IMR-90 (cell line): ENCODE measurements around the gene PADI1. TPM values are rescaled to one million over a fixed set of nuclear protein-coding genes. Genes with fewer than 3 reads are reported as not detected.

Experiments used
- ATAC-seq: fragments of 200-7000 bp; cut with Tn5 transposase; 2 replicates; pipeline ENCODE4 v1.9.1; 2020; ENCODE audit warnings: low read depth, mild to moderate bottlenecking, moderate library complexity
- BruUV-seq: library from RNA; stranded (reverse); fragments of 400-500 nt; replicated peaks from 2 replicates; lab custom pipeline; 2021; lab: Mats Ljungman, UMichigan
- CTCF ChIA-PET: fragments of 300-600 bp; formaldehyde crosslinking; extraction: SDS; loops from one replicate; lab custom pipeline; 2021; ENCODE audit warnings: antibody characterized with exemption; lab: Yijun Ruan, JAX
- POLR2A ChIA-PET: fragments of 300-600 bp; sonication (Branson Sonifier 250); formaldehyde crosslinking; loops from one replicate; lab custom pipeline; 2022; ENCODE audit warnings: antibody characterized with exemption; ENCODE audit not compliant: unreplicated experiment; lab: Charles Lee
- DNase-seq: peaks from one replicate; pipeline ENCODE4 v3.0.0; 2013
- H2AFZ ChIP-seq: replicated peaks from 2 replicates; pipeline ENCODE3; 2013; ENCODE audit warnings: low read length, mild to moderate bottlenecking; ENCODE audit not compliant: poor library complexity
- H2AK5ac ChIP-seq: 2 replicates; pipeline ENCODE4 v1.6.1; 2013; ENCODE audit warnings: low read depth, low read length, inconsistent platforms
- H2AK9ac ChIP-seq: replicated peaks from 2 replicates; pipeline ENCODE3; 2013; ENCODE audit warnings: mild to moderate bottlenecking, low read depth, low read length, moderate library complexity; ENCODE audit not compliant: poor library complexity
- H2BK120ac ChIP-seq: 2 replicates; pipeline ENCODE4 v1.6.1; 2013; ENCODE audit warnings: low read depth, low read length, inconsistent platforms
- H2BK15ac ChIP-seq: 3 replicates; pipeline ENCODE4 v1.6.1; 2013; ENCODE audit warnings: low read depth, low read length, inconsistent platforms
- H2BK20ac ChIP-seq: 2 replicates; pipeline ENCODE4 v1.6.1; 2013; ENCODE audit warnings: low read depth, mild to moderate bottlenecking, inconsistent platforms, low read length, moderate library complexity
- H2BK5ac ChIP-seq: 2 replicates; pipeline ENCODE4 v1.6.1; 2013; ENCODE audit warnings: mild to moderate bottlenecking, low read depth, low read length, inconsistent platforms; ENCODE audit not compliant: poor library complexity, severe bottlenecking
- H3K14ac ChIP-seq: replicated peaks from 2 replicates; pipeline ENCODE4 v1.6.1; 2013; ENCODE audit warnings: low read depth, low read length, inconsistent platforms
- H3K18ac ChIP-seq: 2 replicates; pipeline ENCODE4 v1.6.1; 2013; ENCODE audit warnings: low read depth, low read length, control low read depth
- H3K23ac ChIP-seq: 2 replicates; pipeline ENCODE4 v1.6.1; 2013; ENCODE audit warnings: low read depth, low read length, inconsistent platforms
- H3K27ac ChIP-seq: 2 replicates; pipeline ENCODE4 v1.5.1; 2013; ENCODE audit warnings: mild to moderate bottlenecking, control low read depth, low read length; ENCODE audit not compliant: insufficient read depth
- H3K27me3 ChIP-seq: 2 replicates; pipeline ENCODE4 v1.6.1; 2013; ENCODE audit warnings: low read length; ENCODE audit not compliant: control insufficient read depth, insufficient read depth
- H3K36me3 ChIP-seq: 2 replicates; pipeline ENCODE4 v1.6.1; 2013; ENCODE audit warnings: low read length, mixed read lengths; ENCODE audit not compliant: control insufficient read depth, insufficient read depth
- H3K4ac ChIP-seq: 2 replicates; pipeline ENCODE4 v1.6.1; 2013; ENCODE audit warnings: low read depth, low read length, inconsistent platforms
- H3K4me1 ChIP-seq: 2 replicates; pipeline ENCODE4 v1.6.1; 2013; ENCODE audit warnings: low read length, mixed read lengths; ENCODE audit not compliant: control insufficient read depth, insufficient read depth
- H3K4me2 ChIP-seq: 2 replicates; pipeline ENCODE4 v1.6.1; 2013; ENCODE audit warnings: low read depth, mild to moderate bottlenecking, control low read depth, low read length, moderate library complexity
- H3K4me3 ChIP-seq: 2 replicates; pipeline ENCODE4 v1.5.1; 2013; ENCODE audit warnings: low read depth, mild to moderate bottlenecking, control low read depth, low read length, moderate library complexity; ENCODE audit not compliant: insufficient read depth
- H3K56ac ChIP-seq: 2 replicates; pipeline ENCODE4 v1.6.1; 2013; ENCODE audit warnings: low read length, inconsistent platforms; ENCODE audit not compliant: insufficient read depth; ENCODE audit errors: extremely low read depth
- H3K79me1 ChIP-seq, 2 experiments: 2 replicates each; pipeline ENCODE4 v1.6.1; 2013; ENCODE audit warnings: low read length in 2 of 2, inconsistent platforms in 1 of 2, low read depth in 1 of 2
- H3K9ac ChIP-seq: 2 replicates; pipeline ENCODE4 v1.6.1; 2013; ENCODE audit warnings: low read depth, low read length, control low read depth
- H3K9me1 ChIP-seq: 2 replicates; pipeline ENCODE4 v1.6.1; 2013; ENCODE audit warnings: low read length, inconsistent platforms; ENCODE audit not compliant: insufficient read depth
- H3K9me3 ChIP-seq: 2 replicates; pipeline ENCODE4 v1.6.1; 2013; ENCODE audit warnings: low read length; ENCODE audit not compliant: control insufficient read depth, insufficient read depth
- H4K20me1 ChIP-seq: 2 replicates; pipeline ENCODE4 v1.6.1; 2013; ENCODE audit warnings: low read length, inconsistent platforms; ENCODE audit not compliant: insufficient read depth
- H4K5ac ChIP-seq: 2 replicates; pipeline ENCODE4 v1.6.1; 2013; ENCODE audit warnings: mild to moderate bottlenecking, low read depth, low read length, control low read depth
- H4K8ac ChIP-seq, 2 experiments: 2 replicates each; pipeline ENCODE4 v1.6.1; 2013; ENCODE audit warnings: low read depth in 2 of 2, low read length in 2 of 2, control low read depth in 1 of 2, inconsistent platforms in 1 of 2
- H4K91ac ChIP-seq: 2 replicates; pipeline ENCODE4 v1.6.1; 2013; ENCODE audit warnings: low read depth, low read length, inconsistent platforms; ENCODE audit not compliant: insufficient read depth
- BHLHE40 ChIP-seq: fragments of 150-350 bp; IDR thresholded peaks from 2 replicates; pipeline ENCODE4 v1.6.1; 2016; ENCODE audit warnings: mild to moderate bottlenecking, low read depth, low read length
- CEBPB ChIP-seq: IDR thresholded peaks from 2 replicates; pipeline ENCODE4 v1.6.1; 2012; ENCODE audit warnings: low read depth, low read length, improper control_type of control experiment
- CHD1 ChIP-seq: IDR thresholded peaks from 2 replicates; pipeline ENCODE4 v1.6.1; 2012; ENCODE audit warnings: low read depth, low read length, improper control_type of control experiment
- FOS ChIP-seq: fragments of 150-350 bp; IDR thresholded peaks from 2 replicates; pipeline ENCODE4 v1.6.1; 2016; ENCODE audit warnings: low read depth, low read length
- MAZ ChIP-seq: IDR thresholded peaks from 2 replicates; pipeline ENCODE4 v1.6.1; 2012; ENCODE audit warnings: low read depth, mild to moderate bottlenecking, low read length, improper control_type of control experiment, moderate library complexity, borderline replicate concordance
- MXI1 ChIP-seq: IDR thresholded peaks from 2 replicates; pipeline ENCODE4 v1.6.1; 2012; ENCODE audit warnings: low read depth, mild to moderate bottlenecking, low read length, moderate library complexity, borderline replicate concordance
- NFE2L2 ChIP-seq: fragments of 150-350 bp; IDR thresholded peaks from 2 replicates; pipeline ENCODE4 v1.6.1; 2016; ENCODE audit warnings: low read depth, mild to moderate bottlenecking, low read length
- RAD21 ChIP-seq: IDR thresholded peaks from 2 replicates; pipeline ENCODE4 v1.6.1; 2012; ENCODE audit warnings: low read length, improper control_type of control experiment
- RCOR1 ChIP-seq: IDR thresholded peaks from 2 replicates; pipeline ENCODE4 v1.6.1; 2012; ENCODE audit warnings: mild to moderate bottlenecking, low read length, improper control_type of control experiment; ENCODE audit not compliant: insufficient replicate concordance
- SMC3 ChIP-seq: fragments of 150-350 bp; IDR thresholded peaks from 2 replicates; pipeline ENCODE4 v1.6.1; 2016; ENCODE audit warnings: low read depth, mild to moderate bottlenecking, antibody characterized with exemption, low read length, moderate library complexity
- WGBS, 2 experiments: methylation state at CpG; one replicate each; pipeline versions ENCODE4 v1.1.5 to v1.1.7; 2013; ENCODE audit warnings: missing lambda C conversion rate in 2 of 2; ENCODE audit not compliant: insufficient read length in 1 of 2; ENCODE audit errors: extremely low coverage in 2 of 2; 5-methylcytosine and 5-hydroxymethylcytosine counted together
- dilution Hi-C: fragments of 300-500 bp; cut with HindIII; formaldehyde crosslinking; loops from one replicate; pipeline ENCODE4 v1.14.3; 2018; ENCODE audit warnings: low sequenced_read_pairs; ENCODE audit not compliant: unreplicated experiment
- in situ Hi-C: fragments of 300-500 bp; cut with MboI; formaldehyde crosslinking; loops from 3 replicates; pipeline ENCODE4 v1.14.3; 2019; ENCODE audit warnings: low sequenced_read_pairs, inconsistent platforms, mixed read lengths
- intact Hi-C: fragments of 100-400 bp; cut with micrococcal nuclease; formaldehyde crosslinking; loops from 2 replicates; pipeline ENCODE4 v1.10.0; 2022
- polyA plus RNA-seq, 3 experiments: library from polyadenylated mRNA; depleted of rRNA; stranded (reverse); fragments of >200 nt; gene quantifications; 2 replicates each; pipeline ENCODE4 v1.2.3, GENCODE V29; 2012; ENCODE audit warnings: low replicate concordance in 1 of 3
- total RNA-seq: library from RNA; depleted of rRNA; stranded (reverse); fragments of >200 nt; gene quantifications from 2 replicates; pipeline ENCODE4 v1.2.3, GENCODE V29; 2012
- TF ChIP-seq, protein P1 (sequence below): fragments of 150-350 bp; IDR thresholded peaks from 2 replicates; pipeline ENCODE4 v1.6.1; 2017; ENCODE audit warnings: mild to moderate bottlenecking, antibody characterized with exemption, low read length, low read depth
- TF ChIP-seq, protein P2 (sequence below): fragments of 150-350 bp; IDR thresholded peaks from 2 replicates; pipeline ENCODE4 v1.6.1; 2016; ENCODE audit warnings: low read depth, mild to moderate bottlenecking, low read length, moderate library complexity, borderline replicate concordance
- TF ChIP-seq, protein P3 (sequence below): conservative IDR thresholded peaks from 2 replicates; pipeline ENCODE4 v1.5.1; 2012; ENCODE audit warnings: mild to moderate bottlenecking, low read depth, low read length, improper control_type of control experiment

PADI1 gene
- total and polyA plus RNA-seq, 2 of the 4 experiments (the other 2 are of a cell fraction), result 0.17 TPM; not detected in 1

DNA sequence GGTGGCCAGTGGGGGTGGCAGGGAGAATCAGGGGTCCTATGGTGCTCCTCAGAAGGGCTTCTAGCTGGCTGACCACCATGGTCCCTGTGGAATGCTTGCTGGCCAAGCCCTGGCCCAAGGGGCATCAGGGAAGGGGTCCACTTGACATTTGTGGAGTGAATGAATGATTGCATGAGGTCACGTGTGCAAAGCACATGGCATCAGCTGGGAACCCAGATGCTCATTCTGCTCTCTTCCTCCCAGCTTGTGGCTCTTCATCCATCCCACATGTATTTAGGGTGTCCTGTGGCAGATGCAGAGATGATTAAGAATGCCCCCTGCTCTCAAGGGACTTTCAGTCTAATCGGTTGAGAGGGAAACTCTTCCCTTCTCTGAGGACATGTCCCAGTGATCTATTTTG lies 76.0 kb downstream of the PADI1 start:
- no peak overlapping the region for H2AK9ac ChIP-seq
- H2BK5ac ChIP-seq, result no peak overlapping the region
- no peaks in the 10 kb centered on the region for H3K36me3 ChIP-seq
- H4K20me1 ChIP-seq, result no peaks in the 10 kb centered on the region
- peaks cover 54% of the 10 kb centered on the region for H3K27me3 ChIP-seq
- H4K5ac ChIP-seq, result no peak overlapping the region
- in situ Hi-C loops (no loop called here), intact Hi-C loops (no loop called here), dilution Hi-C loops (no loop called here)
- no peak overlapping the region for H4K91ac ChIP-seq
- no peak overlapping the region for H2BK20ac ChIP-seq
- no peaks in the 10 kb centered on the region for H3K9me1 ChIP-seq
- no peak overlapping the region for H3K27ac ChIP-seq
- H3K23ac ChIP-seq, result no peak overlapping the region
- no peak overlapping the region for H3K4me2 ChIP-seq
- no peak for TF ChIP-seq BHLHE40
- TF ChIP-seq, protein P1, sequence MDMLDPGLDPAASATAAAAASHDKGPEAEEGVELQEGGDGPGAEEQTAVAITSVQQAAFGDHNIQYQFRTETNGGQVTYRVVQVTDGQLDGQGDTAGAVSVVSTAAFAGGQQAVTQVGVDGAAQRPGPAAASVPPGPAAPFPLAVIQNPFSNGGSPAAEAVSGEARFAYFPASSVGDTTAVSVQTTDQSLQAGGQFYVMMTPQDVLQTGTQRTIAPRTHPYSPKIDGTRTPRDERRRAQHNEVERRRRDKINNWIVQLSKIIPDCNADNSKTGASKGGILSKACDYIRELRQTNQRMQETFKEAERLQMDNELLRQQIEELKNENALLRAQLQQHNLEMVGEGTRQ, result no peak
- TF ChIP-seq NFE2L2, result no peak
- TF ChIP-seq CEBPB, result no peak
- TF ChIP-seq MAZ, result no peak
- no peak for TF ChIP-seq CHD1
- no peak for TF ChIP-seq RCOR1
- TF ChIP-seq, protein P2, sequence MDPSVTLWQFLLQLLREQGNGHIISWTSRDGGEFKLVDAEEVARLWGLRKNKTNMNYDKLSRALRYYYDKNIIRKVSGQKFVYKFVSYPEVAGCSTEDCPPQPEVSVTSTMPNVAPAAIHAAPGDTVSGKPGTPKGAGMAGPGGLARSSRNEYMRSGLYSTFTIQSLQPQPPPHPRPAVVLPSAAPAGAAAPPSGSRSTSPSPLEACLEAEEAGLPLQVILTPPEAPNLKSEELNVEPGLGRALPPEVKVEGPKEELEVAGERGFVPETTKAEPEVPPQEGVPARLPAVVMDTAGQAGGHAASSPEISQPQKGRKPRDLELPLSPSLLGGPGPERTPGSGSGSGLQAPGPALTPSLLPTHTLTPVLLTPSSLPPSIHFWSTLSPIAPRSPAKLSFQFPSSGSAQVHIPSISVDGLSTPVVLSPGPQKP, result no peak
- TF ChIP-seq MXI1, result no peak
- TF ChIP-seq, protein P3, sequence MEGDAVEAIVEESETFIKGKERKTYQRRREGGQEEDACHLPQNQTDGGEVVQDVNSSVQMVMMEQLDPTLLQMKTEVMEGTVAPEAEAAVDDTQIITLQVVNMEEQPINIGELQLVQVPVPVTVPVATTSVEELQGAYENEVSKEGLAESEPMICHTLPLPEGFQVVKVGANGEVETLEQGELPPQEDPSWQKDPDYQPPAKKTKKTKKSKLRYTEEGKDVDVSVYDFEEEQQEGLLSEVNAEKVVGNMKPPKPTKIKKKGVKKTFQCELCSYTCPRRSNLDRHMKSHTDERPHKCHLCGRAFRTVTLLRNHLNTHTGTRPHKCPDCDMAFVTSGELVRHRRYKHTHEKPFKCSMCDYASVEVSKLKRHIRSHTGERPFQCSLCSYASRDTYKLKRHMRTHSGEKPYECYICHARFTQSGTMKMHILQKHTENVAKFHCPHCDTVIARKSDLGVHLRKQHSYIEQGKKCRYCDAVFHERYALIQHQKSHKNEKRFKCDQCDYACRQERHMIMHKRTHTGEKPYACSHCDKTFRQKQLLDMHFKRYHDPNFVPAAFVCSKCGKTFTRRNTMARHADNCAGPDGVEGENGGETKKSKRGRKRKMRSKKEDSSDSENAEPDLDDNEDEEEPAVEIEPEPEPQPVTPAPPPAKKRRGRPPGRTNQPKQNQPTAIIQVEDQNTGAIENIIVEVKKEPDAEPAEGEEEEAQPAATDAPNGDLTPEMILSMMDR, result no peak
- no peak for TF ChIP-seq FOS
- no peak for TF ChIP-seq SMC3
- no peak for TF ChIP-seq RAD21
- DNase-seq (no peak), ATAC-seq (no peak)
- H4K8ac ChIP-seq, result no peak overlapping the region
- H3K56ac ChIP-seq, result no peak overlapping the region
- BruUV-seq, result no TSS peak
- no peak overlapping the region for H3K18ac ChIP-seq
- H3K14ac ChIP-seq, result no peak overlapping the region
- no peak overlapping the region for H2BK15ac ChIP-seq
- CTCF ChIA-PET, result no interaction called here
- H3K4me1 ChIP-seq, result no peaks in the 10 kb centered on the region
- H3K79me1 ChIP-seq, result no peaks in the 10 kb centered on the region
- H3K4ac ChIP-seq, result no peak overlapping the region
- H2AK5ac ChIP-seq, result no peak overlapping the region
- H2BK120ac ChIP-seq, result no peak overlapping the region
- no CpG with 5 or more reads among the region's 2 CpGs for WGBS, 2 experiments
- no peak overlapping the region for H2AFZ ChIP-seq
- H3K4me3 ChIP-seq, result no peak overlapping the region
- no peak overlapping the region for H3K9ac ChIP-seq
- POLR2A ChIA-PET, result no interaction called here
- no peaks in the 10 kb centered on the region for H3K9me3 ChIP-seq
